HG02852 (cell line): ENCODE results near the gene IBA57.
"Not testable (repeated sequence)": the region's sequence is repeated elsewhere in the genome, so short reads cannot be mapped to it uniquely, and the experiment has no call there.

Experiments used
- ATAC-seq: cut with Tn5 transposase; IDR thresholded peaks from one replicate; pipeline ENCODE4 v1.9.1; 2021; ENCODE audit warnings: mild to moderate bottlenecking, moderate library complexity; ENCODE audit not compliant: unreplicated experiment

IBA57 gene

GRCh38 chr1:228184152-228184551, 18.5 kb downstream of the IBA57 start:
- no peak for ATAC-seq

GRCh38 chr1:228185641-228185965, 20.0 kb downstream of the IBA57 start:
- ATAC-seq: no peak

GRCh38 chr1:228188249-228188648, 22.6 kb downstream of the IBA57 start:
- not testable (repeated sequence) for ATAC-seq

DNA sequence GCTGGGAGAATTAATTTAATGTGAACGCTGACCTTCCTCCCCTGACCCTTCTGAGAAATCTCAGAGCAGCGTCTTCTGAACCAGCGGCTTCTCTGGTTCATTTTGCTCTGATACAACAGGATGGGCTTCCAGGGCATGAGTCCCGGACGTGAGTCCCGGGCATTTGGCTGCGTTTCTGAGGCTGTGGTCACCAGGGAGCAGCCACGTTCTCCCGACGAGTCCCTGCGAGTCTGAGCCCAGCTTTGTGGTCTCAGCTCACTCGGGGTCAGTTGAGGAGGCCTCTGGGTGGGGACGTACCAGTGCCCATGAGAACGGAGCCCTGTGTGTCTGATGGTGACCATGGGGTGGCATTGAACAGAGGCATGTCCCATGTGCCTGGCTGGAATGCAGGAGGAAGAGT, 24.6 kb downstream of the IBA57 start:
- no peak for ATAC-seq

DNA sequence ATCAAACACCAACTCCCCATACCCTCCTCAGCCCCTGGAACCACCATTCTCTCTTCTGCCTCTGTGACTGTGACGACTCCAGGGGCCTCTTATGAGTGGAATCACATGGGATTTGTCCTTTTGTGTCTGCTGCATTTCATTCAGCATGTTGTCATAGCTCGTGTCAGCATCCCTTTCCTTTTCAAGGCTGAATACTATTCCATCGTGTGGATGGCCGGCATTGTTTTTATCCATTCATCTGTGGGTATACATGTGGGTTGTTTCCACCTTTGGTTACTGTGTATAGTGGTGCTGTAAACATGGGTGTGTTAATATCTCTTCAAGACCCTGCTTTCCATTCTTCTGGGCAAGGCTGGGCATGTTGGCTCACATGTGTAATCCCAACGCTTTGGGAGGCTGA, 25.2 kb downstream of the IBA57 start:
- ATAC-seq: no peak

DNA sequence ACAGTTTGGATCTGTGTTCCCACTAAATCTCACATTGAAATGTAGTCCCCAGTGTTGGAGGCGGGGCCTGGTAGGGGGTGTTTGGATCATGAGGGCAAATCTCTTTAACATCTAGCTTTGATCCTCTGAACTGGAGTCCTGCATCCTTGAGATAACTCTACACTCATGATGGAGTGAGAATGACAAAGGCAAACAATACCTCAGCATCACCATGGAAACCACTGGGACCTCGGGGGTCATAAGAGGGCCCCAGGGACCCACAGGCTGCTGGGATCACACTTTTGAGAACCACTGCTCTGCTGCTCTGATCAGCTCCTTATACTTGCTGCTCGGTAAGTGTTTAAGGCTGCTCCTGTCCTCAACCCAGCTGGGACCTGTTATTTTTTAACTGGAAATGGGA, 28.8 kb downstream of the IBA57 start:
- ATAC-seq: no peak

DNA sequence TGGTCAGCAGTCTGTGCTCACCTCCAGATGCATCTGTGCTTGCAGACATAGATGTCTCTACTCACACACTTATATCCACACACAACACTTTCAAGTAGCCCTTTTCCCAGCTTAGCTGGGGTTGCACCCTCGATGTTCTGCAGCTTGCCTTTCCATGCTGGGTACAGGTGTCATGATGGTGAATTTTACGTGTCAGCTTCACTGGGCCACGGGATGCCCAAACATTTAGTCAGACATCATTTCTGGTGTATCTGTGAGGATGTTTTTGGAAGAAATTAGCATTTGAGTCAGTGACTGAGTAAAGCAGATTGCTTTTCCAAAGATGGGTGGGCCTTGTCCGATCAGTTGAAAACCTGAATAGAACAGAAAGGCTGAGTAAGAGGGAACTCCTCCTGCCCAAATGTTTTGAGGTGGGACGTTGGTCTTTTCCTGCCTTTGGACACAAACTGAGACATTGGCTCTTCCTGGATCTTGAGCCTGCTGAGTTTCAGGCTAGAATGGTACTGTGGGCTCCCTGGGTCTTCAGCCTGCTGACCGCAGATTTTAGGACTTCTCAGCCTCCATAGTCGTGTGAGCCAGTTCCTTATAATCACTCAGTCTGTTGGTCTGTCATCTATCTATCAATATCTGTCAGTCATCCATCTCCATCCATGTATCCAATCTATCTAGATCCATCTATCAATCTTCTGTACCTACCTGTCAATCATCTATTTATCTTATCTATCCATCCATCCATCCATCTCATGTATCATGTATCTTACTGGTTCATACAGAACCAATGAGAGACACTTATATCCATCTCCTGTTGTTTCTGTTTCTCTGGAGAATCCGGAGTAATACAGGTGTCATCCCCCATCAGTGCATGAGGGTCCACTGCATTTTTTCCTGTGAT, 29.6 kb downstream of the IBA57 start:
- no peak for ATAC-seq

- ATAC-seq: no peak
Observed at GRCh38 chr1:228197555-228198147, 32.0 kb downstream of the IBA57 start.

- no peak for ATAC-seq
Observed at GRCh38 chr1:228198977-228199590, 33.5 kb downstream of the IBA57 start.

GRCh38 chr1:228204958-228205357, 39.4 kb downstream of the IBA57 start:
- ATAC-seq: no peak

GRCh38 chr1:228205526-228206436, 40.2 kb downstream of the IBA57 start:
- no peak for ATAC-seq

DNA sequence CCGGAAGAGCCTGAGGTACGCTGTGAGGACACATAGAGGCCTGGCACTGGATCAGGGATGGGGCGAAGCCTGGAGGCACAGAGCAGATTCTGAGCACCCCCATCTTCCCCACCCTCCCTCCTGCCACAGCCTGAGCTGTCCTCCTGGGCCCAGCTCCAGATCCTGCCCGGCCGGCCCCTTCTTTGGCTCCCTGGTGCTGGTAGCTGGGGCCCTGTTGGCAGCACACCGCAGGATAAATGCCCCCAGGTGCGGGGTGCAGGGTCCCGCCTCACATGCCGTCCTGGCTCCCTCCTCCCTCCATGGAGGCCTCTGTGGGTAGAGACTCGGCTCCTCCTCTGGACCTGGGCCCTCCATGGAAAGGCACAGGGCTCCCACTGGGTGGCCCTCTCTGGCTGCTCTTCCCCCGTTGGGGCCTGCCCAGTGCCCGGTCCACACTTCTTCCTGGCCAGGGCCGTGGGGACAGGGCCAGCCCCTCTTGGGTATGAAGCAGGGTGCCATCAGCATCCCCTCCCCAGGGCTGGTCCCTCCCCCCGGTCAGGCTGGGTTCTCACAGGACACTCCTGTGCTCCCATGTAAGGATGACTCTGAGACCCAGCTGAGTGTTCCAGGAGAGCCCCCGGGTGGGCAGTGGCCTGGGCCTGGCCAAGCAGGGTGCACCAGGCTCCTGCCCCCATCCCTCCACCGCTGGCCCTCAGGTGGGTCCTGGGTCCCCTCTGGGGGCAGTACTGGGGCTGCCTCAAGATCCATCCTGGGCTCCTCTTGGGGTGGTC, 41.2 kb downstream of the IBA57 start:
- no peak for ATAC-seq

- no peak for ATAC-seq
Observed at GRCh38 chr1:228207381-228207810, 41.8 kb downstream of the IBA57 start.

GRCh38 chr1:228207851-228208821, 42.5 kb downstream of the IBA57 start, which contains the start of gene OBSCN:
OBSCN (plus strand) TSS chr1:228208044; CDS start chr1:228211784, 3,740 bp downstream.
- ATAC-seq: no peak

DNA sequence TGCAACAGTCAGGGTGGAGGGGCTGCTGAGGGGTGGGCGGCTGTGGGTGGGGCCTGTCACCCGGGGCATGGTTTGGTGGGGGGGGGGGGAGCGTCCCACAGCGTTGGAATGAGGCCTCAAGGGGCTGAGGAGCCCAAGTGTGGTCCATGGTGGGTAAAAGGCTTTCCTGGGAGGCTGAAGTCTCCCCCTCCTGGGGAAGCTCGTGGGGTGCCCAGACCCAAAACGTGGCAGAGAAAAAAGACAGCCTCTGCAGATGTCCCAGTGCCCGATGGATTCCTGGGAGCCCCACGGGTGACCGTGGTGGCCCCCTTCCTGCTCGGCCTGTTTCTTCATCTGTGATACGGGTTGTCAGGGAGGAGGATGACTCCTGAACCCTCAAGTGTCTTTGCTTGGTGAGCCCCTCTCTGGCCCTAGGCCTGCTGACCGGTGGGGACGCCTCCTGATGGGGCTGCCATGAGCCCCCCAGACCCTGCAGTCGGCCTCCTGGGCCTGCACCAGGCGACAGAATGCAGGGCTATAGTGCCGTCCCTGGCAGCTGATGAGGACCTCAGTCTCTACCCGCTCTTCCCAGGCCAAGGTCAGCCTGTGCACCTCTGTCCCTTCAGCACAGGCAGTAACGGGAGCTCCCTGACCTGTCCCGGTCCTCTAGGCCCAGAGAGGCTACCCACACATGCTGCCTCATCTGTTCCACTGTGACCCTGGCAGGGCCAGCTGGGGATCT, 43.4 kb downstream of the IBA57 start:
- no peak for ATAC-seq

GRCh38 chr1:228209657-228210056, 44.1 kb downstream of the IBA57 start:
- no peak for ATAC-seq

DNA sequence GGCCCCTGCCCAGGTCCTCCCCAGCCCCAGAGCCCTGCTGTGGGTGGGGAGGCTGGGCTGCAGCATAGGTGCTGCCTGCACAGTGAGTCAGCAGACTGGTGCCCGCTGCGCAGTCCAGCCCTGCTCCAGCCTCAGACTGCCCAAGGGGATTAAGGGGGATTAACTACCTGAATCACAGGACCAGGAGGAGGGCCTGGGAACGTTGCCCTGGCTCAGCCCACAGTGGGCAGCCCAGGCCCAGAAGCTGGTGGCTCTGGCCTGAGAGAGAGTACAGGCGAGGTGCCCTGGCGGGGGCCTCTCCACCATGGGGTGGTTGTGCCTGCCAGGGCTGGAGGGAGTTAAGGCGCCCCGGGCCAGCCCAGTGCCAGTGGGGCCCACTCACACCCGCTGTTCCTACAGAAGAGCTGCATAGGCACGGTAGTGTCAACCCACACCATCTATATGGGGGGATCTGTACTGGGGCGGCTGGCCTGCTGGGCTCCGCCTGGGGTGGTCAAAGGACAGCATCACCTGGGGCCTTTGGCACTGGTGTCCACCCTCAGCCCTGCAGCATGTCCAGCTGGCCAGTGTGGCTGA, 44.6 kb downstream of the IBA57 start:
- ATAC-seq: no peak
